K562 (cell line): ENCODE measurements around the gene UNC80. TPM values are rescaled to one million over a fixed set of nuclear protein-coding genes. Genes with fewer than 3 reads are reported as not detected.

ENCODE experiments used
- ATAC-seq: fragments of 200-7000 bp; cut with Tn5 transposase; 3 replicates; pipeline ENCODE4 v1.9.1; 2020; ENCODE audit warnings: moderate library complexity
- BruUV-seq: library from RNA; stranded (reverse); fragments of 400-500 nt; replicated peaks from 2 replicates; lab custom pipeline; 2021; lab: Mats Ljungman, UMichigan
- CTCF ChIA-PET: fragments of 300-600 bp; formaldehyde crosslinking; extraction: SDS; loops from one replicate; lab custom pipeline; 2021; ENCODE audit warnings: low intra/inter-chr PET ratio; lab: Yijun Ruan, JAX
- POLR2A ChIA-PET: fragments of 300-600, 350-650 bp; sonication (Branson Sonifier 250); formaldehyde crosslinking; extraction: SDS; loops from one replicate; lab custom pipeline; 2021; ENCODE audit warnings: antibody characterized with exemption, inconsistent platforms; lab: Yijun Ruan, JAX
- DNase-seq, 4 experiments: peaks; one replicate each; pipeline versions ENCODE4 v3.0.0 to v3.0.0-alpha.2; 2011 to 2018; ENCODE audit warnings: low spot score in 3 of 4, mixed read lengths in 3 of 4; ENCODE audit errors: extremely low read depth in 1 of 4
- FAIRE-seq: peaks from 2 replicates; lab custom pipeline; 2011; peaks lifted over from hg19 to GRCh38; lab: Jason Lieb, UNC
- H2AFZ ChIP-seq: 2 replicates; pipeline ENCODE4 v1.6.0; 2011; ENCODE audit warnings: low read depth, low read length, control low read depth, inconsistent platforms
- H3K27ac ChIP-seq: fragments of 200-600 bp; 3 replicates; pipeline ENCODE4 v1.8.0; 2011; ENCODE audit warnings: low read depth, mild to moderate bottlenecking, control low read depth, inconsistent platforms, low read length, moderate library complexity, mixed read lengths; ENCODE audit errors: extremely low read depth
- H3K27me3 ChIP-seq, 2 experiments: fragments of 300-600 bp in 1 of 2; 2 replicates in 1 of 2; 3 replicates in 1 of 2; pipeline versions ENCODE4 v1.6.0 to v1.8.0; 2011; ENCODE audit warnings: inconsistent platforms in 2 of 2, low read length in 2 of 2, mild to moderate bottlenecking in 1 of 2, mixed read lengths in 1 of 2, moderate library complexity in 1 of 2; ENCODE audit not compliant: control insufficient read depth in 2 of 2, insufficient read depth in 2 of 2
- H3K36me3 ChIP-seq: fragments of 300-600 bp; 3 replicates; pipeline ENCODE4 v1.8.0; 2011; ENCODE audit warnings: mild to moderate bottlenecking, low read length, inconsistent platforms; ENCODE audit not compliant: control insufficient read depth, insufficient read depth
- H3K4me1 ChIP-seq, 2 experiments: fragments of 200-600 bp in 1 of 2; replicated peaks in 1 of 2; 2 replicates in 1 of 2; 3 replicates in 1 of 2; pipeline versions ENCODE4 v1.5.1 to v1.8.0; 2011; ENCODE audit warnings: inconsistent platforms in 2 of 2, low read length in 2 of 2, mild to moderate bottlenecking in 1 of 2, mixed read lengths in 1 of 2, moderate library complexity in 1 of 2; ENCODE audit not compliant: control insufficient read depth in 2 of 2, insufficient read depth in 2 of 2
- H3K4me2 ChIP-seq: 2 replicates; pipeline ENCODE4 v1.6.1; 2011; ENCODE audit warnings: low read length, control low read depth, inconsistent platforms, mixed read lengths; ENCODE audit not compliant: insufficient read depth
- H3K4me3 ChIP-seq: fragments of 200-600 bp; sonication (generic), shearing (Covaris generic); 2 replicates; pipeline ENCODE4 v1.5.1; 2016; ENCODE audit warnings: control low read depth, inconsistent platforms
- H3K79me2 ChIP-seq: fragments of 200-600 bp; 3 replicates; pipeline ENCODE4 v1.8.0; 2011; ENCODE audit warnings: low read length, inconsistent platforms; ENCODE audit not compliant: control insufficient read depth, insufficient read depth
- H3K9ac ChIP-seq, 2 experiments: 2 replicates each; pipeline versions ENCODE4 v1.6.0 to v1.6.1; 2011; ENCODE audit warnings: low read depth in 2 of 2, low read length in 2 of 2, control low read depth in 1 of 2, inconsistent platforms in 1 of 2, mild to moderate bottlenecking in 1 of 2, mixed read lengths in 1 of 2; ENCODE audit not compliant: insufficient read depth in 1 of 2
- H3K9me1 ChIP-seq: one replicate; pipeline ENCODE4 v1.6.0; 2011; ENCODE audit warnings: inconsistent platforms, mild to moderate bottlenecking, low read length, moderate library complexity; ENCODE audit not compliant: control insufficient read depth, insufficient read depth
- H3K9me3 ChIP-seq: replicated peaks from 2 replicates; pipeline ENCODE4 v1.5.1; 2011; ENCODE audit warnings: low read depth, low read length, inconsistent platforms; ENCODE audit not compliant: control insufficient read depth, insufficient read depth
- H4K20me1 ChIP-seq: replicated peaks from 2 replicates; pipeline ENCODE4 v1.6.1; 2011; ENCODE audit warnings: low read length, inconsistent platforms, mixed read lengths; ENCODE audit not compliant: control insufficient read depth, insufficient read depth
- CCAR2 ChIP-seq: fragments of 200-400 bp; formaldehyde crosslinking; IDR thresholded peaks from 2 replicates; pipeline ENCODE4 v1.6.1; 2017; ENCODE audit warnings: mild to moderate bottlenecking, low read depth, low read length
- JUND ChIP-seq, 2 experiments: IDR thresholded peaks; 2 replicates in 1 of 2; 3 replicates in 1 of 2; pipeline ENCODE4 v1.6.1; 2011; ENCODE audit warnings: borderline replicate concordance in 2 of 2, low read depth in 2 of 2, low read length in 2 of 2, improper control_type of control experiment in 1 of 2, missing biosample characterization in 1 of 2, missing genetic modification characterization in 1 of 2, missing genetic modification reagents in 1 of 2
- NRF1 ChIP-seq, 2 experiments: fragments of 450-650 bp; IDR thresholded peaks in 1 of 2; conservative IDR thresholded peaks in 1 of 2; 2 replicates each; pipeline ENCODE4 v1.6.1; 2014; ENCODE audit warnings: mild to moderate bottlenecking in 2 of 2
- PURB ChIP-seq: sonication (generic); formaldehyde crosslinking; IDR thresholded peaks from 2 replicates; pipeline ENCODE4 v1.9.0; 2021; ENCODE audit warnings: low read depth, mild to moderate bottlenecking, missing genetic modification reagents
- SMARCB1 ChIP-seq: IDR thresholded peaks from 2 replicates; pipeline ENCODE4 v1.6.1; 2011; ENCODE audit warnings: improper control_type of control experiment, low read depth; ENCODE audit not compliant: insufficient read length
- ZNF444 ChIP-seq: fragments of 250-450 bp; sonication (Bioruptor Pico); IDR thresholded peaks from 2 replicates; pipeline ENCODE4 v1.4.0; 2020; ENCODE audit warnings: mild to moderate bottlenecking, moderate library complexity
- ZNF551 ChIP-seq: fragments of 250-450 bp; sonication (Bioruptor Pico); IDR thresholded peaks from 2 replicates; pipeline ENCODE4 v1.5.0; 2021; ENCODE audit warnings: mild to moderate bottlenecking, moderate library complexity
- WGBS: fragments of 100-300 bp; shearing (Covaris generic); methylation state at CpG from one replicate; pipeline ENCODE4 v1.1.6; 2016; ENCODE audit warnings: low coverage, mixed read lengths; ENCODE audit not compliant: insufficient coverage; ENCODE audit errors: missing lambda C conversion rate; 5-methylcytosine and 5-hydroxymethylcytosine counted together
- in situ Hi-C: fragments of 300-500 bp; cut with MboI; formaldehyde crosslinking; loops from 4 replicates; pipeline ENCODE4 v1.15.0; 2018; ENCODE audit warnings: inconsistent platforms, mixed read lengths
- intact Hi-C: fragments of 100-400 bp; cut with micrococcal nuclease; formaldehyde crosslinking; loops from 2 replicates; pipeline ENCODE4 v1.14.2; 2022
- polyA plus RNA-seq, 8 experiments: library from polyadenylated mRNA; depleted of rRNA in 4 of 8; stranded (reverse) in 5 of 8; unstranded in 3 of 8; fragments of >200 nt; fragmentation: Nextera tagmentation in 2 of 8; fragmentation: Illumina TruSeq in 1 of 8; extraction: Ambion mirVana in 2 of 8; extraction: Trizol in 1 of 8; gene quantifications; 2 replicates each; pipeline versions ENCODE4 v1.2.1 to v1.2.3, GENCODE V29; 2011 to 2014; ENCODE audit warnings: inconsistent platforms in 1 of 8, missing spikeins in 1 of 8
- total RNA-seq, 7 experiments: library from RNA; depleted of rRNA in 6 of 7; stranded (reverse); fragments of >200 nt in 6 of 7; fragmentation: Illumina TruSeq in 2 of 7; extraction: Trizol in 2 of 7; gene quantifications; 2 replicates each; pipeline versions ENCODE4 v1.2.1 to v1.2.3, GENCODE V29; 2011 to 2021; ENCODE audit warnings: low replicate concordance in 1 of 7
- TF ChIP-seq, protein P1 (sequence below): fragments of 450-650 bp; conservative IDR thresholded peaks from 2 replicates; pipeline ENCODE4 v1.6.1; 2016; ENCODE audit warnings: missing genetic modification characterization, low read depth, mild to moderate bottlenecking, missing compliant biosample characterization, moderate library complexity
- TF ChIP-seq, protein P2 (sequence below): sonication (generic); formaldehyde crosslinking; IDR thresholded peaks from 2 replicates; pipeline ENCODE4 v1.8.0; 2022; ENCODE audit warnings: mild to moderate bottlenecking, missing genetic modification reagents
- TF ChIP-seq, protein P3 (sequence below): fragments of 450-650 bp; IDR thresholded peaks from 2 replicates; pipeline ENCODE4 v1.6.1; 2018; ENCODE audit warnings: mild to moderate bottlenecking, low read depth; ENCODE audit not compliant: partially characterized antibody

Gene UNC80
- total and polyA plus RNA-seq, 9 of the 15 experiments (the other 6 are each of a cell fraction or from before 2014, with no cell fraction given), result under 0.01 to 0.04 (median 0.01) TPM; not detected in 5

DNA sequence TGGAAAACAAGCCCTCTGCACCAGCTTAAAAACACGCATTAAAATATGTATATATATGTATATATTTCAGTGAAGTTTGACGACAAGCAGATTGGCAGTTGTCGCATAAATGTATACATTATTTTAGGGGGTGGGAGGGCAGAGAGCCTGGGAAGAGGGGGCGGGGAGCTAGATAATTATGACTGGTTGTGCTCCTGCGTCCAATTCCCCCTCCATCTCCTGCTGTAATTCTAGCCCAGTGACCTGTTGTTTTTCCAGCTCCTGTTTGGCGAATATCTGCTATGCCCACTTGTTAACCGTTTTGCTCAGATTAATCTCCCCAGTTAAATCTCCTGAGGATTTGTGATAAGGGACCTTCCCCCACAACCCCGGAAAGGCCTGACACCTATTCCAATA is 656 bp downstream of the UNC80 start (continued):
- no peak for TF ChIP-seq JUND (IDR thresholded peaks at IDR 0.05; ENCODE audit: borderline replicate concordance, low read depth, low read length)
- no peak for TF ChIP-seq JUND (tag; IDR thresholded peaks at IDR 0.05; ENCODE audit: borderline replicate concordance, low read depth, low read length)
- no peak for TF ChIP-seq NRF1 (conservative IDR thresholded peaks at IDR 0.05 in 1 of 2, IDR thresholded peaks at IDR 0.05 in 1 of 2)

DNA sequence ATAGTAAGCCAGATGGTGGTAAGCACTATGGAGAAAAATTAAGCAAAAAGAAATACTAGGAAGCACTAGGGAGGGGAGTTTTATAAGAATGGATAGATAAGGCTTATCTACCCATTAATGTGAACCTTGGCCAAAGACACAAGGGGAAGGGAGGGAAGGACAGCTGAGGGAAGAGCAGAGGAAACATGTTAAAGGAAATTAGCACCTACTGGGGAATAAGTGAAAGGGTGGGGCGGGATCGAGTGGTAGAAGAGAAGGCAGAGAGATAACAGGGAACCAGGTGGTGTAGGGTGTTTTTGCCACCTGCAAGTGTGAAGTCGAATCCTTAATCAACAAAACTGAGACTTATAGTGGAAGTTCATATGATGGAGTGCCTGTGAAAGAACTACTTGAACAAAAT is 1.7 kb downstream of the UNC80 start:
- no peaks in the 10 kb centered on the region for H3K9me3 ChIP-seq
- no peak for TF ChIP-seq PURB (CRISPR knock-in tag)
- TF ChIP-seq SMARCB1, result no peak
- TF ChIP-seq ZNF444 (CRISPR knock-in tag), result no peak
- TF ChIP-seq ZNF551 (CRISPR knock-in tag), result no peak
- TF ChIP-seq, protein P1, sequence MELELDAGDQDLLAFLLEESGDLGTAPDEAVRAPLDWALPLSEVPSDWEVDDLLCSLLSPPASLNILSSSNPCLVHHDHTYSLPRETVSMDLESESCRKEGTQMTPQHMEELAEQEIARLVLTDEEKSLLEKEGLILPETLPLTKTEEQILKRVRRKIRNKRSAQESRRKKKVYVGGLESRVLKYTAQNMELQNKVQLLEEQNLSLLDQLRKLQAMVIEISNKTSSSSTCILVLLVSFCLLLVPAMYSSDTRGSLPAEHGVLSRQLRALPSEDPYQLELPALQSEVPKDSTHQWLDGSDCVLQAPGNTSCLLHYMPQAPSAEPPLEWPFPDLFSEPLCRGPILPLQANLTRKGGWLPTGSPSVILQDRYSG (tag), result no peak
- TF ChIP-seq, protein P2, sequence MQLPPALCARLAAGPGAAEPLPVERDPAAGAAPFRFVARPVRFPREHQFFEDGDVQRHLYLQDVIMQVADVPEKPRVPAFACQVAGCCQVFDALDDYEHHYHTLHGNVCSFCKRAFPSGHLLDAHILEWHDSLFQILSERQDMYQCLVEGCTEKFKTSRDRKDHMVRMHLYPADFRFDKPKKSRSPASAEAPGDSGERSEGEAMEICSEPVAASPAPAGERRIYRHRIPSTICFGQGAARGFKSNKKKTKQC, result no peak
- no peak for TF ChIP-seq CCAR2
- TF ChIP-seq, protein P3, sequence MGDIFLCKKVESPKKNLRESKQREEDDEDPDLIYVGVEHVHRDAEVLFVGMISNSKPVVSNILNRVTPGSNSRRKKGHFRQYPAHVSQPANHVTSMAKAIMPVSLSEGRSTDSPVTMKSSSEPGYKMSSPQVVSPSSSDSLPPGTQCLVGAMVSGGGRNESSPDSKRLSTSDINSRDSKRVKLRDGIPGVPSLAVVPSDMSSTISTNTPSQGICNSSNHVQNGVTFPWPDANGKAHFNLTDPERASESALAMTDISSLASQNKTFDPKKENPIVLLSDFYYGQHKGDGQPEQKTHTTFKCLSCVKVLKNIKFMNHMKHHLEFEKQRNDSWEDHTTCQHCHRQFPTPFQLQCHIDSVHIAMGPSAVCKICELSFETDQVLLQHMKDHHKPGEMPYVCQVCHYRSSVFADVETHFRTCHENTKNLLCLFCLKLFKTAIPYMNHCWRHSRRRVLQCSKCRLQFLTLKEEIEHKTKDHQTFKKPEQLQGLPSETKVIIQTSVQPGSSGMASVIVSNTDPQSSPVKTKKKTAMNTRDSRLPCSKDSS, result no peak
- H3K4me1 ChIP-seq, result peaks cover 0 to 7% of the 10 kb centered on the region in 2 experiments; a peak in 1 of 5 replicates
- no peak overlapping the region for H2AFZ ChIP-seq
- intact Hi-C loops (no loop called here), in situ Hi-C loops (no loop called here)
- no TSS peak for BruUV-seq
- ATAC-seq (no peak), DNase-seq (no peak), FAIRE-seq (no peak)
- ChIA-PET CTCF (no interaction called here), POLR2A (no interaction called here)
- WGBS, result 5% methylated on average over 3 of the region's 3 CpGs
- no peak overlapping the region for H3K9ac ChIP-seq
- no peaks in the 10 kb centered on the region for H3K9me1 ChIP-seq
- no peaks in the 10 kb centered on the region for H3K36me3 ChIP-seq
- no peaks in the 10 kb centered on the region for H4K20me1 ChIP-seq
- no peak overlapping the region for H3K4me3 ChIP-seq
- no peaks in the 10 kb centered on the region for H3K27me3 ChIP-seq
- H3K27ac ChIP-seq, result no peak overlapping the region
- H3K79me2 ChIP-seq, result no peaks in the 10 kb centered on the region
- no peak overlapping the region for H3K4me2 ChIP-seq
